Articular chondrocyte of knee joint (primary cell): ENCODE data around the gene DIPK1B. TPM values are rescaled to one million over a fixed set of nuclear protein-coding genes. Genes with fewer than 3 reads are reported as not detected.

Experiments
- small RNA-seq: library from RNA; depleted of rRNA; stranded (forward); fragments of <200 nt; gene quantifications from one replicate; pipeline ENCODE3, GENCODE V24; 2012
- total RNA-seq: library from RNA; depleted of rRNA; stranded (reverse); fragments of >200 nt; gene quantifications from 2 replicates; pipeline ENCODE4 v1.2.3, GENCODE V29; 2012

Gene DIPK1B
- total RNA-seq = 0.13 and 0.65 TPM in 2 replicates

GRCh38 chr9:136711751-136712689 is at the start of gene DIPK1B:
DIPK1B (plus strand) TSS chr9:136712572; CDS start chr9:136712666, 94 bp downstream.

GRCh38 chr9:136662656-136663581 is 49.5 kb upstream of the DIPK1B start, which contains the start of gene EGFL7:
EGFL7 (plus strand) TSS chr9:136662916; CDS start chr9:136668283, 5,367 bp downstream.

GRCh38 chr9:136686794-136687711 is 25.3 kb upstream of the DIPK1B start, which contains the start of gene AGPAT2:
AGPAT2 (minus strand) TSS chr9:136687457; CDS start chr9:136687357, 100 bp downstream.

DNA sequence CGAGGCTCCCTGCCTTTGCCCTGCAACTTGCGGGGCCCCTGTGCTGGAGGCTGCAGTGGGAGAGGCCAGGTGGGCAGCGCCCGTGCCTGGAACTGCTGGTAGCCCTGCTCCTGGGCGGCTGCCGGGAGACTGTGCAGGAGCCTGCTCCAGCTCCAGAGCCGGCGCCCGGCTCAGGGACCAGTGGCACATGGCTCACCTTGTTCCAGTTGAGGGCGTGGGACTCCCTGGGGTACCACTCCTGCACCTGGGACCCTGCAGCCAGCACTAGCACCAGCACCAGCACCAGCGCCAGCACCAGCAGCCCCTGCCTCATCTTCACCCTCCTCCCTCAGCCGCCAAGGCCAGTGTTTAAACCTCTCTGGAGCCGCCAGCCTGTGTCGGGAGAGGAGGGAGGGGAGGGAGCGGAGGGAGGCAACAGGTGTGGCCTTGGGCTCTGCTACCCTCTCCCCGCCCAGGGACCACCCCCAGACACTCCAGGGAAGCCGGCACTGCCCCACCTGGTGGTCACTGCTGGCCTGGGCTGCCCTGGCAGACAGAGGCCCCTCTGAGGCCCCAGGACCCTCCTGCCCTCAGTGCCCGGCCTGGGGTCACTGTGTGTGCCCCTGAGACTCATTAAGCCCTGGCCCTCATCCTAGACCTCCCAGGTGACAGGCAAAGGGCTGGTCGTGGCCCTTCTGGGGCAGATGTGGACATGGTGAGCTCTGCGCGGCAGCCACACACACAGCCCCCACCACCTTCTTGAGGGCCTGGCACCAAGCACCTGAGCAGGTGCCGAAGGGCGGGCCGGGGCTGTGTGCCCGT is 30.4 kb downstream of the DIPK1B start, which contains the start of gene LCN10:
TSS of gene LCN10 (minus strand) at position 350 of the 801 bp plus-strand sequence. CDS start at position 313, 37 bp downstream.

DNA sequence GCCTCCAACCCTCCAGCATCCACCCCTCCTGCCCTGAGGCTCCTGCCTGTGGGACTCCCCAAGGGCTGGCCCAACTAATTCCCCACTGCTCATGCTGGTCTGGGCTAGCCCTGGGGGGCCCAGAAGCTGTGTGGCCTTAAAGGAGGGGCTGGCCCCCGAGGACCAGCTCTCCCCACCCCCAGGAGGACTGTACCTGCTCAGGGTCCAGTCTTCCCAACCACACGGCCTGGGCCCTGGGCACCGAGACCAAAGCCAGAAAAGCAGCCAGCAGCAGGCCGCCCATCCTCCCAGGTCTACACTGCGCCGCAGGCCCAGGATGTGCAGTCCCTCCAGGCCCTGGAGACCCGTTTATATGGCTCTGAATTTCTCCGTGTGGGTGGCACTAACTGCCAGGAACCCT is 35.8 kb downstream of the DIPK1B start, which contains the start of gene LCN6:
TSS of gene LCN6 (minus strand) at position 325 of the 400 bp plus-strand sequence. CDS start at position 283, 42 bp downstream.

DNA sequence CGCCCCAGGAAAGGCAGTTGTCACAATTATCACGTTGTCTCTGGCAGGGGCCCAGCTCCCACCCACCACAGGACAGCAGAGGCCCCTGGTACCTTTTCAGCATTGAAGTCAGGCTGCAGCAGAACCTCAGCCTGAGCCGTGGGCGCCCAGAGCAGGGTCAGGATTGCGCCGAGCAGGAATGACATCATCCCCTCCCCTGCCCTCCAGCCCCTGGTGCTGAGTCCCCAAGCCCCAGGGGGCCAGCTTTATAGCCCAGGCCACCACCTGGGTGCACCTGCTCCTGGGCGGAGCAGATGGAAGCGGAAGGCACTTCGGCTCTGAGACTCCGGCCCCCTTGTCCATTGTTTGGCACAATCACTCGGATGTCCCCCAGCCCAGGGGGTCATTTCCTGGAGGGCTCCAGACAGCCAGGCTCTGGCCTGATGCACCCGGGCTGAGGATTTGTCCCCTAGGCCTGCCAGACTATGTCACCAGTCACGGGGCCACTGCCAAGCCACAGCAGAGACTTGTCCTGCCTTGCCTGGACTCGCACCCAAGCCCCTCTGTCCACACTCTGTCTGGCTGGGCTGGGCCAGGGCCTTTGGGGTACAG is 52.0 kb downstream of the DIPK1B start, which contains the start of gene LCN15:
TSS of gene LCN15 (minus strand) at position 218 of the 591 bp plus-strand sequence. CDS start at position 188, 30 bp downstream.

Small RNA genes within 50 kb of the gene (small RNA-seq; reads per million reads assigned to genes)
- gene MIR126 (10,491 reads per million, percentile 100 among the genes with 10 or more reads in this experiment), gene MIR6722 (not detected)

Other genes with a start within 250 kb of the DIPK1B start
- 36.2 and 37.5 TPM in 2 replicates for gene SEC16A, start 229.5 kb upstream of the DIPK1B start, total RNA-seq
- gene NOTCH1, start 166.5 kb upstream of the DIPK1B start, total RNA-seq = 11.3 and 11.6 TPM in 2 replicates
- 7.1 and 9.2 TPM in 2 replicates for gene EGFL7, start 49.7 kb upstream of the DIPK1B start, total RNA-seq
- 28.5 and 34.9 TPM in 2 replicates for gene AGPAT2, start 25.1 kb upstream of the DIPK1B start, total RNA-seq
- gene LCN10, start 30.4 kb downstream of the DIPK1B start, total RNA-seq = not detected in 2 replicates
- gene LCN6, start 36.0 kb downstream of the DIPK1B start, total RNA-seq = not detected in 2 replicates
- not detected in 2 replicates for gene LCN8, start 45.7 kb downstream of the DIPK1B start, total RNA-seq
- gene LCN15, start 51.9 kb downstream of the DIPK1B start, total RNA-seq = not detected in 2 replicates
- gene TMEM141, start 78.8 kb downstream of the DIPK1B start, total RNA-seq = 37.4 and 42.7 TPM in 2 replicates
- gene CCDC183, start 83.8 kb downstream of the DIPK1B start, total RNA-seq = 0.26 and 0.32 TPM in 2 replicates
- 41.4 and 60.4 TPM in 2 replicates for gene RABL6, start 95.4 kb downstream of the DIPK1B start, total RNA-seq
- 0.65 TPM in 2 replicates for gene AJM1, start 129.9 kb downstream of the DIPK1B start, total RNA-seq
- gene PHPT1, start 136.8 kb downstream of the DIPK1B start, total RNA-seq = 49.9 and 50.8 TPM in 2 replicates
- 0.39 and 0.76 TPM in 2 replicates for gene MAMDC4, start 139.8 kb downstream of the DIPK1B start, total RNA-seq
- gene EDF1, start 153.7 kb downstream of the DIPK1B start, total RNA-seq = 237 and 265 TPM in 2 replicates
- gene TRAF2, start 173.9 kb downstream of the DIPK1B start, total RNA-seq = 6.3 and 9.2 TPM in 2 replicates
- 109 and 113 TPM in 2 replicates for gene FBXW5, start 232.2 kb downstream of the DIPK1B start, total RNA-seq
- gene C8G, start 232.7 kb downstream of the DIPK1B start, total RNA-seq = 0.39 and 0.54 TPM in 2 replicates
- not detected in 2 replicates for gene LCN12, start 239.7 kb downstream of the DIPK1B start, total RNA-seq